SK-N-MC (cell line): Measurements from ENCODE around the gene FOXO6.
A peak's percentile ranks its signal among the peaks of the same experiment; 100 is the strongest.

Experiments
- DNase-seq: peaks from one replicate; pipeline ENCODE4 v3.0.0-alpha.2; 2011; ENCODE audit warnings: low read depth, low spot score
- H3K27ac ChIP-seq: fragments of 200-600 bp; sonication (generic); 2 replicates; pipeline ENCODE4 v1.5.1; 2016; ENCODE audit warnings: mixed run types
- H3K36me3 ChIP-seq: fragments of 200-600 bp; sonication (generic); 2 replicates; pipeline ENCODE4 v1.6.1; 2017; ENCODE audit warnings: antibody characterized with exemption, low read length, mixed read lengths; ENCODE audit not compliant: insufficient read depth
- H3K4me3 ChIP-seq: fragments of 200-600 bp; sonication (generic); 2 replicates; pipeline ENCODE4 v1.5.1; 2016
- H3K9ac ChIP-seq: fragments of 200-600 bp; sonication (generic); 2 replicates; pipeline ENCODE4 v1.8.0; 2017; ENCODE audit warnings: mixed run types, mixed read lengths; ENCODE audit not compliant: insufficient read length
- H3K9me3 ChIP-seq: fragments of 200-600 bp; sonication (generic); 2 replicates; pipeline ENCODE4 v1.6.1; 2017; ENCODE audit warnings: low read depth, mild to moderate bottlenecking, antibody characterized with exemption, low read length, moderate library complexity, mixed read lengths
- EZH2 ChIP-seq: fragments of 200-600 bp; sonication (generic); IDR thresholded peaks from one replicate; pipeline ENCODE4 v1.6.1; 2017; ENCODE audit warnings: antibody characterized with exemption
- FOXP2 ChIP-seq: optimal IDR thresholded peaks from 2 replicates; pipeline ENCODE3; 2011; ENCODE audit warnings: mild to moderate bottlenecking, moderate library complexity; ENCODE audit not compliant: insufficient read depth; ENCODE audit errors: extremely low read length, control extremely low read depth
- POLR2AphosphoS5 ChIP-seq: IDR thresholded peaks from 2 replicates; pipeline ENCODE4 v1.6.1; 2012; ENCODE audit warnings: mild to moderate bottlenecking, low read depth, low read length, borderline replicate concordance

FOXO6 gene

GRCh38 chr1:41356752-41357151, 4.5 kb upstream of the FOXO6 start:
- DNase-seq: no peak
- TF ChIP-seq FOXP2 (no peak), EZH2 (no peak), POLR2AphosphoS5 (no peak)

DNA sequence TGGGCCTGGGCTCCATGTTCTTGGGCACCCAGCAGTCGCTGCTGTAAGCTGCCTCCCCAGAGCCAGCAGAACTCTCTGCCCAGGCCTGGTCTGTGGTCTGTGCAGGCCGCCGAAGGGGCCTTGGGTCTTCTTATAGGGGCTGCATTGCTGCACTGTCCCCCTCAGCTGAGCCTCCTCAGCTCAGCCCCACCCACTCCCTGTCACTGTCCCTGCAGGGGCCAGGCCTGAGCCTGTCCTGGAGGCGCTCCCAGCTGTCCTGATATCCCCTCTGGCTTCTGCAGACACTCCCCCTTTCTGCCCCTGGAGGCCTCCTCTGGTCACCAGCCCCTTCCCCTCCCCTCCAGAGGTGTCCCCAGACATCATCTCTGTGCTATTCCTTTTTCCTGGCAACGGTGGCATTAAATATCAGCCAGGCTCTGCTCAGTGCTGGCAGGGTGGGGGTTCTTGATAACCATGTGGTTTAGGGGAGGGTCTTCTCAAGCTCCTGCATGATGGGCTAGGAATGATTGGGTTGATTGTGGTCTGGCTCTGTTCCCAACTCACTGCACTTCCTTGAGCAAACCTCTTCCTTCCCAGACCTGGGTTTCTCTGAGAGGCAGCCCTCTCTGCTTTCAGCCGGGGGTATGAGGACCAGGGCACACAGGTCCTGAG, 3.7 kb upstream of the FOXO6 start:
- peak overlapping the region; percentile 39 for H3K9ac ChIP-seq
- H3K4me3 ChIP-seq: peak overlapping the region; percentile 65
- no peaks in the 10 kb centered on the region for H3K9me3 ChIP-seq
- TF ChIP-seq EZH2: no peak
- no peak for TF ChIP-seq POLR2AphosphoS5
- no peak for TF ChIP-seq FOXP2
- peak overlapping the region; percentile 45 for H3K27ac ChIP-seq
- no peaks in the 10 kb centered on the region for H3K36me3 ChIP-seq
- DNase-seq: peak; percentile 52

More at GRCh38 chr1:41356752-41357151, 4.5 kb upstream of the FOXO6 start:
- no peaks in the 10 kb centered on the region for H3K36me3 ChIP-seq
- no peak overlapping the region for H3K4me3 ChIP-seq
- no peak overlapping the region for H3K27ac ChIP-seq
- H3K9me3 ChIP-seq: no peaks in the 10 kb centered on the region
- no peak overlapping the region for H3K9ac ChIP-seq

DNA sequence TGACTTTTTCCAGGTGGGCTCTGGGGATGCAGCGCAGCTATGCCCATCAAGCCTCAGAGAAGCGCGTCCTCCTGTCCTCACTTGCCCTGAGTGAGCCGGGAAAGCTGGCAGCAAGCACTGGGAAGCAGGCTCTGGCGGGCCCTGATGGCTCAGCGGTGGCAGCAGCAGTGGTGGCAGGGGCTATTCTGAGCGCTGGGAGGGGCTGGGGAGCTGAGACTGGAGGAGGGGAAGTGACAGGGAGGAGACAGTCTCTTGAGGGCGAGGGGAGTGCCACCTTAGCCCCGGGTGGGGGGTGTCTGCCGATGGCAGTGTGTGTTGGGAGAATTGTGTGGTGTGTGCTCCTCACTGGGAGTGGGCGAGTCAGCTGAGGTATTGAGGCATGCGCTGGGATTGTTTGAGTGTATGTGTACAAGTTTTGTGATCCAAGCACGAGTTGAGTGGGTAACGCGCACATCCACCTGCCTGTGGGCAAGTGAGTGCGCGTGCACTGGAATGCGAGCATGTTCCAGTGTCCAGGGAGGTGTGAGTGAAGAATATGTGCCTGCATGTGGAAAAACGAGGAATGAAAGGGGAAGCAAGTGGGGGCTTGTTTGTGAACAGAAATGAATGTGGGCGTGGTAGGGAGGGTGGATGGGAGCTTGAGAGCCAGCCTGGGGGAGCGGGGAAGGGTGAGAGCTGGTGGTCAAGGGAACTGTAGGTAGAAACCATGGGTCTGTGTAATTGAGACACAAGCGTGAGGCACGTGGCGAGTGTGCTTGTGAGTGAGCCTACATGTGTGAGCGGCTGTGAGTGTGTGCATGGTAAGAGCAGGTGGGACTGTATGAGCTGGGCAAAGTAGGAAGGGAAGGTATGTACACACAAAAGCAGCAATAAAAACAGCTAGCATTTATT, 2.9 kb upstream of the FOXO6 start:
- Histone ChIP-seq H3K9ac (peak overlapping the region; percentile 39), H3K27ac (peak overlapping the region; percentile 45)
- no peak for DNase-seq

DNA sequence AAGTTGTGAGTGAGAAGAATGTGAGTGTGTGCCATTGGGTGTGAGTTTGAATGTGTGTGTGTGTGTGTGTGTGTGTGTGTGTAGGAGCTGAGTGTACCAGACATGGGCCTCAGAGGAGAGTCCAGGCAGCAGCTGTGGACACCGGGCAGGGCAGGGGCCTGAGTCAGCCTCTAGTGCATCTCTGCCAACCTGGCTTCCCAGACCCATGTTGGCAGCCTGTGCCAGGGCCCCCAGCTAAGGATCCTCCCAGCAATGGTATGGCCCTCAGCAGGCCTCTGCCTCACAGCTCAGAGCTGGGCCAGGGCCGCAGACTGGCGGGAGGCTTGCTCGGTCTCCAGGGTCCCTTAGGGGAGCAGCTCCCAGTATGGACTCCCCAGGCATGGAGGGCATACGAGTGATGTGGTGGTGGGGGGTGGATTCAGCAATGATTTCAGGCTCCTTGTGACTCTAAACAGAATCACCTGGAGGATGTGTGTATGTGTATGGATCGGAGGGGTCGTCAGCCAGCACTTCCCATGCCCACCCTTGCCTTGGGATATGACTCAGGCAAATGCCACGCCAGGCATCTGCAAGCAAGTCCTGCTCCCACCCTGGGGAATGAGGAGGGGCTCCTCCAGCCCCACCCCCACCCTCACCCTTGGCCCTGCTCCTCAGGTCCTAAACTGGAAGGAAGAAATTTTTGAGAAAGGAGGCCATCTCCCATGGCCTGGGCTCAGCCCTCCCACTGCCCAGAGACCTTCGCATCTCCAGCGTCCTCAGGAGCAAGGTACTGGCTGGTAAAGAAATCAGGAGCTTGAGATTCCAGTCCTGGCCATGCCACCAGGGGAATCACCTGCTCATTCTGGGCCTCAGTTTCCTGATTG, 1.8 kb upstream of the FOXO6 start:
- no peak for DNase-seq
- TF ChIP-seq FOXP2 (no peak), EZH2 (no peak), POLR2AphosphoS5 (no peak)

More for the DNA sequence above, 2.9 kb upstream of the FOXO6 start:
- Histone ChIP-seq H3K36me3 (no peaks in the 10 kb centered on the region), H3K4me3 (peak overlapping the region; percentile 65), H3K9me3 (no peaks in the 10 kb centered on the region)
- TF ChIP-seq POLR2AphosphoS5 (no peak), FOXP2 (no peak), EZH2 (no peak)

GRCh38 chr1:41360074-41360785, 1.0 kb upstream of the FOXO6 start:
- no peaks in the 10 kb centered on the region for H3K9me3 ChIP-seq
- DNase-seq: no peak
- H3K4me3 ChIP-seq: peak overlapping the region; percentile 73
- H3K36me3 ChIP-seq: no peaks in the 10 kb centered on the region
- TF ChIP-seq FOXP2: no peak
- TF ChIP-seq EZH2: no peak
- no peak for TF ChIP-seq POLR2AphosphoS5
- no peak overlapping the region for H3K9ac ChIP-seq
- H3K27ac ChIP-seq: no peak overlapping the region

More for the DNA sequence above, 1.8 kb upstream of the FOXO6 start:
- Histone ChIP-seq H3K9ac (no peak overlapping the region), H3K4me3 (no peak overlapping the region), H3K9me3 (no peaks in the 10 kb centered on the region), H3K36me3 (no peaks in the 10 kb centered on the region), H3K27ac (no peak overlapping the region; the same call in 1 of the 2 replicates)

DNA sequence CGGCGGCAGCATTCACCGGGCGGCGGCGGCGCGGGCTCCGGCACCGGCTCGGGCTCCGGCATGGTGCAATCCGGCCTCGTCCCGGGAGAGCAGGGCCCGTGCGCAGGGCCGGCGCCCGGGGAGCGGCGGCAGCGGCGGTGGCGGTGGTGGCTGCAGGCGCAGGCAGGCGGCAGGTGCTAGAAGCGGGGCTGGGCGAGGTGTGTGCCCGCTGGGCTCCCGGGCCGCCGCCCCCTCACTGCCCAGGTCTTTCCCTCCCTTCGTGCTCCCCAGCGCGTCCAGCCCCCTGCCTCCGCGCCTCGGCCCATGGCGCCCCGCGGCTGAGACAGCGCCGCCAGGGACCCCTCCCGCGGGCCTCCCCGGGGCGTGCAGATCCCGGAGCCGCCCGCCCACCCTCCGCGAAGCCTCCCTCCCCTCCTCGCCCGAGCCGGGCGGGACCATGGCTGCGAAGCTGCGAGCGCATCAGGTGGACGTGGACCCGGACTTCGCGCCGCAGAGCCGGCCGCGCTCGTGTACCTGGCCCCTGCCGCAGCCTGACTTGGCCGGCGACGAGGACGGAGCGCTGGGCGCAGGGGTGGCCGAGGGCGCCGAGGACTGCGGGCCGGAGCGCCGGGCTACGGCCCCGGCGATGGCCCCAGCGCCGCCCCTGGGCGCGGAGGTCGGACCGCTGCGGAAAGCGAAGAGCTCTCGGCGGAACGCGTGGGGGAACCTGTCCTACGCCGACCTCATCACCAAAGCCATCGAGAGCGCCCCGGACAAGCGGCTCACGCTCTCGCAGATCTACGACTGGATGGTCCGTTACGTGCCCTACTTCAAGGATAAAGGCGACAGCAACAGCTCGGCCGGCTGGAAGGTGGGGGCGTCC, 492 bp downstream of the FOXO6 start:
- no peak for DNase-seq
- no peak for TF ChIP-seq FOXP2
- TF ChIP-seq EZH2: no peak
- no peak for TF ChIP-seq POLR2AphosphoS5
- no peak overlapping the region for H3K27ac ChIP-seq
- H3K4me3 ChIP-seq: peak overlapping the region; percentile 89
- peak overlapping the region; percentile 65 for H3K9ac ChIP-seq
- no peaks in the 10 kb centered on the region for H3K36me3 ChIP-seq
- no peaks in the 10 kb centered on the region for H3K9me3 ChIP-seq

GRCh38 chr1:41362357-41362721, 1.1 kb downstream of the FOXO6 start:
- peak overlapping the region; percentile 65 for H3K9ac ChIP-seq
- H3K36me3 ChIP-seq: no peaks in the 10 kb centered on the region
- H3K4me3 ChIP-seq: peak overlapping the region; percentile 89
- no peak overlapping the region for H3K27ac ChIP-seq
- H3K9me3 ChIP-seq: no peaks in the 10 kb centered on the region
- DNase-seq: no peak
- no peak for TF ChIP-seq EZH2
- TF ChIP-seq POLR2AphosphoS5: no peak
- no peak for TF ChIP-seq FOXP2
